Kidney (tissue), 22 donors: ENCODE results near the gene YPEL3. TPM values are rescaled to one million over a fixed set of nuclear protein-coding genes. Genes with fewer than 3 reads are reported as not detected.

Source experiments
- DNase-seq, 5 donors: peaks; one replicate each; pipeline ENCODE4 v3.0.0-alpha.2; 2013 to 2020
- FAIRE-seq: peaks from 2 replicates; lab custom pipeline; 2012; peaks lifted over from hg19 to GRCh38; lab: Jason Lieb, UNC
- H3K27ac ChIP-seq, 2 donors: one replicate each; pipeline ENCODE4 v1.7.0; 2013; ENCODE audit warnings: low read depth in 2 of 2, low read length in 2 of 2, inconsistent platforms in 1 of 2
- H3K27me3 ChIP-seq: one replicate; pipeline ENCODE4 v1.7.1; 2013; ENCODE audit warnings: low read length, inconsistent platforms; ENCODE audit not compliant: control insufficient read depth, insufficient read depth
- H3K36me3 ChIP-seq, 3 donors: one replicate each; pipeline versions ENCODE4 v1.7.0 to v1.7.1; 2013; ENCODE audit warnings: low read length in 3 of 3, control low read depth in 1 of 3, inconsistent platforms in 1 of 3; ENCODE audit not compliant: insufficient read depth in 3 of 3, control insufficient read depth in 2 of 3
- H3K4me1 ChIP-seq, 3 donors: one replicate each; pipeline versions ENCODE4 v1.7.0 to v1.7.1; 2013; ENCODE audit warnings: low read length in 3 of 3, inconsistent platforms in 1 of 3, low read depth in 1 of 3; ENCODE audit not compliant: control insufficient read depth in 2 of 3, insufficient read depth in 2 of 3
- H3K4me3 ChIP-seq, 3 donors: one replicate each; pipeline versions ENCODE4 v1.7.0 to v1.8.1; 2013; ENCODE audit warnings: low read length in 3 of 3, control low read depth in 1 of 3, inconsistent platforms in 1 of 3
- H3K9ac ChIP-seq, 3 donors: one replicate each; pipeline versions ENCODE4 v1.7.0 to v1.7.1; 2013; ENCODE audit warnings: low read length in 3 of 3, control low read depth in 1 of 3, inconsistent platforms in 1 of 3
- H3K9me3 ChIP-seq, 3 donors: one replicate each; pipeline versions ENCODE4 v1.7.0 to v1.7.1; 2013; ENCODE audit warnings: low read length in 3 of 3, control low read depth in 1 of 3, inconsistent platforms in 1 of 3; ENCODE audit not compliant: control insufficient read depth in 2 of 3, insufficient read depth in 1 of 3
- CTCF ChIP-seq: IDR thresholded peaks from 3 replicates; pipeline ENCODE4 v1.5.1; 2012; ENCODE audit warnings: mild to moderate bottlenecking, moderate library complexity, borderline replicate concordance; ENCODE audit not compliant: insufficient read depth; ENCODE audit errors: extremely low read depth
- intact Hi-C: fragments of 100-400 bp; cut with DNase I; formaldehyde crosslinking; loops from one replicate; pipeline ENCODE4 v1.11.1; 2022
- long read RNA-seq, 10 donors: library from polyadenylated mRNA in 1 of 10; unstranded in 1 of 10; transcript quantifications; one replicate each; pipeline ENCODE4 v2.0.0 and lab custom pipeline, GENCODE V29; 2021 to 2026
- polyA plus RNA-seq: library from polyadenylated mRNA; stranded (reverse); fragments of 350-450 nt; fragmentation: Illumina TruSeq; extraction: RNeasy Lipid Tissue Mini Kit (QIAGEN cat#74804); gene quantifications from one replicate; pipeline ENCODE4 v1.2.3, GENCODE V29; 2014; ENCODE audit warnings: low read depth, low replicate concordance; ENCODE audit not compliant: insufficient read depth
- total RNA-seq: library from RNA; stranded (reverse); fragmentation: NEBNext Ultra II Directional; extraction: Animal tissue kit (Norgen Biotek cat#: 25700); gene quantifications from one replicate; pipeline ENCODE4 v1.2.1, GENCODE V29; 2021
- donor health status: control.
- donor health status: control.
- donor health status: control.
- donor health status: control.
- donor health status: control.
- donor health status: DM: yes; HTN: yes; CAD: no.
- donor health status: Normal renal cell carcinoma (clear cell type).

YPEL3 gene
- total RNA-seq (40.0 TPM), polyA plus RNA-seq (107 TPM)
- long read RNA-seq, donor 1, transcript YPEL3-201 (5 exons, 935 nt) = major isoform, 26 of 39 reads
- long read RNA-seq, donor 1, transcript YPEL3-202 (4 exons, 1,588 nt) = minor isoform, 8 of 39 reads
- long read RNA-seq, donor 1, partial matches to known transcripts = 0 of 39 reads
- long read RNA-seq, donor 1, other reads (novel, unspliced or antisense) = 0 of 39 reads
- long read RNA-seq, donor 2, transcript YPEL3-201 (5 exons, 935 nt) = major isoform, 31 of 43 reads
- long read RNA-seq, donor 2, partial matches to known transcripts = 9 of 43 reads
- long read RNA-seq, donor 2, other reads (novel, unspliced or antisense) = 0 of 43 reads
- long read RNA-seq, donor 3, transcript YPEL3-202 (4 exons, 1,588 nt) = minor isoform, 5 of 41 reads
- long read RNA-seq, donor 3, transcript YPEL3-201 (5 exons, 935 nt) = major isoform, 19 of 41 reads
- long read RNA-seq, donor 3, partial matches to known transcripts = 14 of 41 reads
- long read RNA-seq, donor 3, other reads (novel, unspliced or antisense) = 0 of 41 reads
- long read RNA-seq, donor 4, transcript YPEL3-201 (5 exons, 935 nt) = major isoform, 19 of 25 reads
- long read RNA-seq, donor 4, partial matches to known transcripts = 0 of 25 reads
- long read RNA-seq, donor 4, other reads (novel, unspliced or antisense) = 0 of 25 reads
- long read RNA-seq, donor 5, partial matches to known transcripts = 0 of 2 reads
- long read RNA-seq, donor 5, other reads (novel, unspliced or antisense) = 0 of 2 reads
- long read RNA-seq, donor 6, transcript YPEL3-201 (5 exons, 935 nt) = major isoform, 9 of 11 reads
- long read RNA-seq, donor 6, partial matches to known transcripts = 0 of 11 reads
- long read RNA-seq, donor 6, other reads (novel, unspliced or antisense) = 0 of 11 reads
- long read RNA-seq, donor 7, transcript YPEL3-201 (5 exons, 935 nt) = major isoform, 14 of 37 reads
- long read RNA-seq, donor 7, partial matches to known transcripts = 2 of 37 reads
- long read RNA-seq, donor 7, other reads (novel, unspliced or antisense) = 13 of 37 reads
- long read RNA-seq, donor 8, transcript YPEL3-201 (5 exons, 935 nt) = major isoform, 16 of 19 reads
- long read RNA-seq, donor 8, partial matches to known transcripts = 0 of 19 reads
- long read RNA-seq, donor 8, other reads (novel, unspliced or antisense) = 0 of 19 reads
- long read RNA-seq, donor 9, partial matches to known transcripts = 0 of 8 reads
- long read RNA-seq, donor 9, other reads (novel, unspliced or antisense) = 0 of 8 reads
- long read RNA-seq, donor 10, transcript YPEL3-201 (5 exons, 935 nt) = major isoform, 16 of 21 reads
- long read RNA-seq, donor 10, partial matches to known transcripts = 0 of 21 reads
- long read RNA-seq, donor 10, other reads (novel, unspliced or antisense) = 0 of 21 reads

- Histone ChIP-seq H3K4me1 (peaks cover 0 to 26% (median 16%) of the 10 kb centered on the region in 3 donors), H3K27me3 (no peaks in the 10 kb centered on the region), H3K27ac (peak within 1 kb of the TSS; percentile 89 to 92), H3K9ac (peak within 1 kb of the TSS; percentile 59 to 93 (median 93)), H3K36me3 (peaks cover 4 to 10% (median 5%) of the 10 kb centered on the region in 3 donors), H3K9me3 (peaks cover 0 to 10% (median 0%) of the 10 kb centered on the region in 3 donors), H3K4me3 (peak within 1 kb of the TSS; percentile 66 to 87 (median 86))
- no peak for TF ChIP-seq CTCF
- FAIRE-seq = no peak
- DNase-seq = peak; percentile 93 to 98 (median 97)
- intact Hi-C loops = no loop called here
Observed at GRCh38 chr16:30096105-30096861, at the start of gene YPEL3. Gene YPEL3, minus strand, starts transcription at chr16:30096213. Its CDS starts 731 bp downstream, at chr16:30095482.

GRCh38 chr16:30145657-30146056 lies 49.6 kb upstream of the YPEL3 start:
- TF ChIP-seq CTCF = no peak
- no peak overlapping the region for H3K27ac ChIP-seq
- no peaks in the 10 kb centered on the region for H3K27me3 ChIP-seq
- intact Hi-C loops = no loop called here
- FAIRE-seq = no peak
- H3K36me3 ChIP-seq = no peaks in the 10 kb centered on the region
- H3K9me3 ChIP-seq = peaks cover 0 to 5% (median 0%) of the 10 kb centered on the region in 3 donors
- DNase-seq = no peak
- no peak overlapping the region for H3K9ac ChIP-seq
- H3K4me1 ChIP-seq = no peaks in the 10 kb centered on the region
- no peak overlapping the region for H3K4me3 ChIP-seq

GRCh38 chr16:30144917-30145316 lies 48.9 kb upstream of the YPEL3 start:
- Histone ChIP-seq H3K4me1 (no peaks in the 10 kb centered on the region), H3K4me3 (no peak overlapping the region)

More at GRCh38 chr16:30144917-30145316, 48.9 kb upstream of the YPEL3 start:
- H3K27me3 ChIP-seq = no peaks in the 10 kb centered on the region
- no peak for TF ChIP-seq CTCF
- no peak overlapping the region for H3K27ac ChIP-seq
- no peak overlapping the region for H3K9ac ChIP-seq
- DNase-seq (no peak), FAIRE-seq (peak; percentile 95)
- intact Hi-C loops = no loop called here
- peaks cover 0 to 5% (median 0%) of the 10 kb centered on the region in 3 donors for H3K9me3 ChIP-seq
- no peaks in the 10 kb centered on the region for H3K36me3 ChIP-seq
